Suprapubic skin (tissue), 3 donors: ENCODE results near the gene DIAPH3.

Source experiments
- CTCF ChIP-seq, 2 donors: fragments of 200-600 bp in 1 of 2; fragments of 450-650 bp in 1 of 2; sonication (generic) in 1 of 2; IDR thresholded peaks; one replicate each; pipeline ENCODE4 v1.5.1; 2016 to 2019; ENCODE audit warnings: antibody characterized with exemption in 2 of 2, mild to moderate bottlenecking in 1 of 2, moderate library complexity in 1 of 2
- POLR2A ChIP-seq, 2 donors: fragments of 450-650 bp; IDR thresholded peaks; one replicate each; pipeline ENCODE4 v1.6.1; 2017; ENCODE audit warnings: antibody characterized with exemption in 2 of 2, mild to moderate bottlenecking in 2 of 2, moderate library complexity in 2 of 2

- TF ChIP-seq CTCF (IDR thresholded peaks at IDR 0.05) (no peak), POLR2A (IDR thresholded peaks at IDR 0.05) (no peak)
These were observed 486.3 kb downstream of the DIAPH3 start for GRCh38 chr13:59677430-59677829.
